Stimulated activated CD8-positive, alpha-beta memory T cell treated with anti-CD3 and anti-CD28 coated beads, Interleukin-2, amount 100 ng/mL, for 1 hour (primary cell): ENCODE results near the gene PLA2G4D.

Experiments used
- DNase-seq, 2 donors: peaks; one replicate each; pipeline ENCODE4 v3.0.0-alpha.2; 2020; ENCODE audit warnings: low read depth in 2 of 2

Gene PLA2G4D

GRCh38 chr15:42021593-42021992 is 72.8 kb downstream of the PLA2G4D start:
- no peak for DNase-seq

DNA sequence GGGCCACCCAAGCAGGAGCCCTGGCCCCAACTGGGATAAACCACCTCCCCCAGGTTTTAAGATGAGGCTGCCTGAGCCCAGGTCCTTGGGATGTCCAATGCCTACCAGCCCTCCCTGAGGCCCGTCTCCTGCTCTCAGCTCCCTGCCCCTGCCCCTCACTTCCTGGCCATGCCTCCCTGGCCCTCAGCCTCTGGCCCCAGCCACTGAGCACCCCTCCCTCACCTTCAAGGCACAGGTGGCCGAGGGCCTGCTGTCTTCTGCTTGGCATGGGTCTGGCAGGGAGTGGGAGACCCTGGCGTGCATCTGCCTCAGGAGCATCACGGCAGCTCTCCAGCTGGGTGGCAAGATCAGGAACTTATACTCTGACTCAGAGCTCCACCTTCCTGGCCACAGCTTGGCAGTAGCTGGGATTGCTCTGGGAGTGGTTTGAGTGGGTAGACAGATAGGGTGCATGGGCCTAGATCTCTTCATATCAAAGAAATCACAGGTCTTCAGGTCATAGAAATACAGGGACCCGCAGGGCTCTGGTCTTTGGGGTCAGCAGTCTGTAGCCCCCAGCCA is 73.6 kb downstream of the PLA2G4D start, which contains the start of gene PLA2G4E:
PLA2G4E (minus strand) TSS at position 330 of the 561 bp plus-strand sequence; CDS start at position 318, 12 bp downstream.
- no peak for DNase-seq

DNA sequence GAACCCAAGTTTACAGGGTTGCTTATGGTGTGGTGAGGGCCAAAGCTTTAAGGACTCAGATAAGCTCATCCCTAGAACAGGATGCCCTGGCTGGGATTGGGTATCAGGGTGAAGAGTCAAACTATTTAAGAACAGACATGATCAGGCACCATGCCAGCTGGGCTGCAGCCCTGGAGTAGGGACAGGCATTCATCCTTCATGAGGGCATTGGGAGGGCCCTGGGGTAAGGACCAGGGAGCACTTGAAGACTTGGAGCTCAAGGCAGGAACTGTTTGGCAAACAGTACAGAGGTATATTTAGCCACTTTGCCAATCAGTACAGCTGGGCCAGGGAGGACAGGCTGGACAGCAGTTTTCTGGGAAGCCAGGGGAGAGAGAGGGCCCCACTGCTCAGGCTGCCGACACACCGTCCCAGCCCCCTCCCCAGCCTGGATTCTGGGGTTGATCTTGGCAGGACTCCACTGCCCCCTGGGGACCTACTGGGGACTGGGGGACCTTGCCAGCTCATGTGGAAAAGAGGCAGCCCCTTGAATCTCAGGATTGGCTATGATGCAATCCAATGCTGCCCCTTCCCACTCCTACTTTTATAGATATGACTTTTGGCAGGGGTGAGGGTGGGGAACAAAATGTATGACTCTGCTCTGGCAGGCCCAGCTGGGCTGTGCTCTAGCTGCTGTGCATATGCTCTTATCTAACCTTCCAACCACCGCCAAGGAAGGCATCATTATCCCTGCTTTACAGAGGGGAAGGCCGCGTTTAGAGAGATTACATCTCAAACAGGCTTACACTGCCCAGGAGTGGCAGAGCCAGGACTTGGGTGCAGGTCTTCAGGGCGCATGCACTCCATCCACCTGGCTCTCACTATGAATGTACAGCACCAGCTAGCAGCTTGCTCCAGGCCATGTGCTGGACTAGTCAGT is 75.8 kb downstream of the PLA2G4D start:
- no peak for DNase-seq
